Endothelial cell of umbilical vein (primary cell): ENCODE results near the gene ITM2C.

Experiments
- JUN ChIP-seq: IDR thresholded peaks from 2 replicates; pipeline ENCODE4 v1.6.1; 2011; ENCODE audit warnings: borderline replicate concordance, low read depth; ENCODE audit not compliant: insufficient read length, insufficient read depth
- POLR2A ChIP-seq: IDR thresholded peaks from 2 replicates; pipeline ENCODE4 v1.6.1; 2012; ENCODE audit warnings: low read depth, mild to moderate bottlenecking, control low read depth, low read length
- POLR2AphosphoS5 ChIP-seq: IDR thresholded peaks from 2 replicates; pipeline ENCODE4 v1.6.1; 2012; ENCODE audit warnings: low read depth, mild to moderate bottlenecking, control low read depth, low read length, moderate library complexity; ENCODE audit not compliant: insufficient read depth
- TF ChIP-seq, protein P1 (sequence below), 2 donors: IDR thresholded peaks; 1 replicate in 1 of 2; 2 replicates in 1 of 2; pipeline ENCODE4 v1.5.1; 2011; ENCODE audit warnings: low read length in 2 of 2, mild to moderate bottlenecking in 2 of 2, moderate library complexity in 2 of 2, control low read depth in 1 of 2, inconsistent platforms in 1 of 2, low read depth in 1 of 2; ENCODE audit not compliant: insufficient read depth in 1 of 2; ENCODE audit errors: extremely low read depth in 1 of 2

DNA sequence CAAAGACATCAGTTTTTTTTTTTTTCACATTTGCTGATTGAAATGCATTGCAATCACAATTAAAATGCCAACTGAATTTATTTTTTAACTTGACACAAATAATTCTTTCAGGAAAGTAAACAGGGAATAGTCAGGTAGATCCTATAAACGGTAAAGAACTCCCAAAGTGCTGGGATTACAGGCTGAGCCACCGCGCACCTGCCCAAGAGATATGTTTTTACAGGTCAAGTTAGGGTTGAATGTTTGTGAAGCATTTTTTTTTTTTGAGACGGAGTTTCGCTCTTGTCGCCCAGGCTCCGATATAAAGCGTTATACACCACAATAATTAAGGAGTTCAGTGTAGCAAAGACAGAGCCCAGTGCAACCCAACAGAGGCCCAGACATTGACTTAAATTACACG lies 15.1 kb downstream of the ITM2C start:
- TF ChIP-seq POLR2AphosphoS5 (no peak), POLR2A (no peak), JUN (no peak)
- TF ChIP-seq, protein P1, sequence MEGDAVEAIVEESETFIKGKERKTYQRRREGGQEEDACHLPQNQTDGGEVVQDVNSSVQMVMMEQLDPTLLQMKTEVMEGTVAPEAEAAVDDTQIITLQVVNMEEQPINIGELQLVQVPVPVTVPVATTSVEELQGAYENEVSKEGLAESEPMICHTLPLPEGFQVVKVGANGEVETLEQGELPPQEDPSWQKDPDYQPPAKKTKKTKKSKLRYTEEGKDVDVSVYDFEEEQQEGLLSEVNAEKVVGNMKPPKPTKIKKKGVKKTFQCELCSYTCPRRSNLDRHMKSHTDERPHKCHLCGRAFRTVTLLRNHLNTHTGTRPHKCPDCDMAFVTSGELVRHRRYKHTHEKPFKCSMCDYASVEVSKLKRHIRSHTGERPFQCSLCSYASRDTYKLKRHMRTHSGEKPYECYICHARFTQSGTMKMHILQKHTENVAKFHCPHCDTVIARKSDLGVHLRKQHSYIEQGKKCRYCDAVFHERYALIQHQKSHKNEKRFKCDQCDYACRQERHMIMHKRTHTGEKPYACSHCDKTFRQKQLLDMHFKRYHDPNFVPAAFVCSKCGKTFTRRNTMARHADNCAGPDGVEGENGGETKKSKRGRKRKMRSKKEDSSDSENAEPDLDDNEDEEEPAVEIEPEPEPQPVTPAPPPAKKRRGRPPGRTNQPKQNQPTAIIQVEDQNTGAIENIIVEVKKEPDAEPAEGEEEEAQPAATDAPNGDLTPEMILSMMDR (IDR thresholded peaks at IDR 0.05; ENCODE audit: extremely low read depth in 1 of 2, insufficient read depth in 1 of 2, low read depth in 1 of 2, low read length in 2 of 2): no peak
